GM23338 (cell line): ENCODE measurements around the gene HOXD1. TPM values are rescaled to one million over a fixed set of nuclear protein-coding genes. Genes with fewer than 3 reads are reported as not detected.

ENCODE experiments used
- ATAC-seq: fragments of 200-7000 bp; cut with Tn5 transposase; 3 replicates; pipeline ENCODE4 v1.9.1; 2020
- DNase-seq: peaks from one replicate; pipeline ENCODE4 v3.0.0-alpha.2; 2015; ENCODE audit warnings: low spot score
- H2AFZ ChIP-seq: fragments of 200-600 bp; sonication (generic); 2 replicates; pipeline ENCODE4 v1.8.0; 2016; ENCODE audit warnings: antibody characterized with exemption, mild to moderate bottlenecking, moderate library complexity
- H3F3A ChIP-seq: fragments of 200-600 bp; sonication (generic); replicated peaks from 2 replicates; pipeline ENCODE4 v1.8.0; 2017; ENCODE audit warnings: antibody characterized with exemption, mixed run types, low read depth
- H3K27ac ChIP-seq: fragments of 200-600 bp; sonication (generic); 2 replicates; pipeline ENCODE4 v1.6.1; 2016; ENCODE audit warnings: low read depth
- H3K27me3 ChIP-seq: fragments of 200-600 bp; sonication (generic); 2 replicates; pipeline ENCODE4 v1.8.0; 2016; ENCODE audit warnings: mild to moderate bottlenecking, mixed run types, moderate library complexity; ENCODE audit not compliant: insufficient read depth
- H3K36me3 ChIP-seq: fragments of 200-600 bp; sonication (generic); 2 replicates; pipeline ENCODE4 v1.8.0; 2016; ENCODE audit warnings: mild to moderate bottlenecking; ENCODE audit not compliant: insufficient read depth
- H3K4me1 ChIP-seq: fragments of 200-600 bp; sonication (generic); 2 replicates; pipeline ENCODE4 v1.8.0; 2016; ENCODE audit warnings: mild to moderate bottlenecking, moderate library complexity; ENCODE audit not compliant: insufficient read depth
- H3K4me2 ChIP-seq: fragments of 200-600 bp; sonication (generic); 2 replicates; pipeline ENCODE4 v1.7.1; 2017; ENCODE audit warnings: mixed run types
- H3K4me3 ChIP-seq: fragments of 200-600 bp; sonication (generic); 2 replicates; pipeline ENCODE4 v1.6.1; 2016; ENCODE audit warnings: mixed run types
- H3K79me2 ChIP-seq: fragments of 200-600 bp; sonication (generic); replicated peaks from 2 replicates; pipeline ENCODE4 v1.8.0; 2017; ENCODE audit warnings: mild to moderate bottlenecking; ENCODE audit not compliant: insufficient read depth
- H3K9me2 ChIP-seq: fragments of 200-600 bp; sonication (generic); 2 replicates; pipeline ENCODE4 v1.8.0; 2017; ENCODE audit not compliant: insufficient read depth
- H4K20me1 ChIP-seq: fragments of 200-600 bp; sonication (generic); replicated peaks from 2 replicates; pipeline ENCODE4 v1.8.0; 2017; ENCODE audit warnings: mild to moderate bottlenecking; ENCODE audit not compliant: insufficient read depth
- H3K27ac Mint-ChIP-seq: 2 replicates; pipeline ENCODE4 v1.8.0; 2020; ENCODE audit warnings: inconsistent platforms, mild to moderate bottlenecking, moderate library complexity, mixed read lengths
- H3K27me3 Mint-ChIP-seq: 3 replicates; pipeline ENCODE4 v1.8.0; 2022; ENCODE audit warnings: low read depth, mild to moderate bottlenecking, moderate library complexity, mixed read lengths, inconsistent platforms; ENCODE audit not compliant: insufficient read depth, poor library complexity
- H3K36me3 Mint-ChIP-seq: 3 replicates; pipeline ENCODE4 v1.8.0; 2021; ENCODE audit warnings: low read depth, mild to moderate bottlenecking, inconsistent platforms, moderate library complexity, mixed read lengths
- H3K4me1 Mint-ChIP-seq: 3 replicates; pipeline ENCODE4 v1.8.0; 2020; ENCODE audit warnings: mild to moderate bottlenecking, inconsistent platforms, mixed read lengths
- H3K4me3 Mint-ChIP-seq: 3 replicates; pipeline ENCODE4 v1.8.0; 2021; ENCODE audit warnings: moderate library complexity, mild to moderate bottlenecking, inconsistent platforms, mixed read lengths
- H3K9me3 Mint-ChIP-seq: 3 replicates; pipeline ENCODE4 v1.8.0; 2020; ENCODE audit warnings: moderate library complexity, mild to moderate bottlenecking, inconsistent platforms, mixed read lengths
- CREB1 ChIP-seq: fragments of 250-450 bp; sonication (Bioruptor Pico); IDR thresholded peaks from 2 replicates; pipeline ENCODE4 v1.5.0; 2020; ENCODE audit warnings: low read depth, mild to moderate bottlenecking, moderate library complexity
- ETS1 ChIP-seq: IDR thresholded peaks from 2 replicates; pipeline ENCODE4 v1.6.1; 2016; ENCODE audit warnings: antibody characterized with exemption
- EZH2 ChIP-seq: fragments of 200-600 bp; sonication (generic); IDR thresholded peaks from one replicate; pipeline ENCODE4 v1.8.0; 2017; ENCODE audit warnings: antibody characterized with exemption, mild to moderate bottlenecking, low read depth; ENCODE audit not compliant: unreplicated experiment
- EZH2phosphoT487 ChIP-seq: fragments of 200-600 bp; sonication (generic); IDR thresholded peaks from one replicate; pipeline ENCODE4 v1.8.1; 2018; ENCODE audit warnings: antibody characterized with exemption; ENCODE audit not compliant: unreplicated experiment
- JUNB ChIP-seq: IDR thresholded peaks from one replicate; pipeline ENCODE4 v1.6.1; 2016; ENCODE audit warnings: antibody characterized with exemption; ENCODE audit not compliant: unreplicated experiment
- NANOG ChIP-seq: IDR thresholded peaks from 2 replicates; pipeline ENCODE4 v1.6.1; 2016; ENCODE audit warnings: antibody characterized with exemption, borderline replicate concordance
- POLR2AphosphoS5 ChIP-seq: IDR thresholded peaks from 2 replicates; pipeline ENCODE4 v1.6.1; 2016; ENCODE audit warnings: antibody characterized with exemption, low read depth
- REST ChIP-seq: IDR thresholded peaks from one replicate; pipeline ENCODE4 v1.6.1; 2018; ENCODE audit warnings: antibody characterized with exemption; ENCODE audit not compliant: unreplicated experiment
- STAT1 ChIP-seq: IDR thresholded peaks from one replicate; pipeline ENCODE4 v1.6.1; 2016; ENCODE audit warnings: antibody characterized with exemption; ENCODE audit not compliant: unreplicated experiment
- ZNF114 ChIP-seq: fragments of 250-450 bp; sonication (Bioruptor Pico); IDR thresholded peaks from 2 replicates; pipeline ENCODE4 v1.5.0; 2020; ENCODE audit warnings: mild to moderate bottlenecking, moderate library complexity
- ZNF331 ChIP-seq: fragments of 250-450 bp; sonication (Bioruptor Pico); IDR thresholded peaks from 2 replicates; pipeline ENCODE4 v1.5.0; 2020; ENCODE audit warnings: low read depth, mild to moderate bottlenecking, moderate library complexity
- ZNF462 ChIP-seq: fragments of 250-450 bp; sonication (Bioruptor Pico); IDR thresholded peaks from 2 replicates; pipeline ENCODE4 v1.5.0; 2020; ENCODE audit warnings: mild to moderate bottlenecking, moderate library complexity
- polyA plus RNA-seq: library from polyadenylated mRNA; unstranded; fragments of >200 nt; fragmentation: Nextera tagmentation; extraction: Ambion mirVana; gene quantifications from 2 replicates; pipeline ENCODE4 v1.2.1, GENCODE V29; 2016
- total RNA-seq: library from RNA; depleted of rRNA; stranded (reverse); fragments of >200 nt; shearing (Covaris generic); gene quantifications from 2 replicates; pipeline ENCODE4 v1.2.3, GENCODE V29; 2014

HOXD1 gene
- total and polyA plus RNA-seq, 2 experiments from 2014 or later, result not detected

GRCh38 chr2:176234940-176235339, 46.5 kb downstream of the HOXD1 start:
- H3K36me3 ChIP-seq, result no peaks in the 10 kb centered on the region
- H3K9me3 Mint-ChIP-seq, result no peaks in the 10 kb centered on the region
- H3K4me1 Mint-ChIP-seq, result no peaks in the 10 kb centered on the region
- no peaks in the 10 kb centered on the region for H3K9me2 ChIP-seq
- no peaks in the 10 kb centered on the region for H3K36me3 Mint-ChIP-seq
- H3K27ac Mint-ChIP-seq, result no peak overlapping the region
- no peak overlapping the region for H3K4me2 ChIP-seq
- no peak overlapping the region for H3K4me3 Mint-ChIP-seq
- H3K4me1 ChIP-seq, result no peaks in the 10 kb centered on the region
- H4K20me1 ChIP-seq, result no peaks in the 10 kb centered on the region; the same call in none of the 2 replicates
- H3K79me2 ChIP-seq, result no peaks in the 10 kb centered on the region
- DNase-seq (no peak), ATAC-seq (no peak)
- no peaks in the 10 kb centered on the region for H3F3A ChIP-seq
- no peaks in the 10 kb centered on the region for H3K27me3 Mint-ChIP-seq
- no peak overlapping the region for H3K27ac ChIP-seq
- TF ChIP-seq NANOG (no peak), CREB1 (CRISPR knock-in tag) (no peak), ZNF331 (no peak), REST (no peak), POLR2AphosphoS5 (no peak), STAT1 (no peak), EZH2 (no peak), ZNF114 (CRISPR knock-in tag) (no peak)
- H2AFZ ChIP-seq, result no peak overlapping the region
- no peak overlapping the region for H3K4me3 ChIP-seq
- H3K27me3 ChIP-seq, result no peaks in the 10 kb centered on the region

GRCh38 chr2:176237456-176237855, 49.0 kb downstream of the HOXD1 start:
- H3K4me3 ChIP-seq, result no peak overlapping the region
- H3K36me3 ChIP-seq, result no peaks in the 10 kb centered on the region
- no peak for ATAC-seq
- TF ChIP-seq ZNF331, result no peak
- TF ChIP-seq ZNF462, result no peak
- no peak for TF ChIP-seq EZH2
- TF ChIP-seq ETS1, result no peak
- TF ChIP-seq JUNB, result no peak
- TF ChIP-seq NANOG, result no peak
- TF ChIP-seq ZNF114 (CRISPR knock-in tag), result no peak
- TF ChIP-seq EZH2phosphoT487, result no peak
- TF ChIP-seq CREB1 (CRISPR knock-in tag), result no peak
- TF ChIP-seq STAT1, result no peak

More at GRCh38 chr2:176237456-176237855, 49.0 kb downstream of the HOXD1 start:
- Mint-ChIP-seq H3K4me1 (no peaks in the 10 kb centered on the region), H3K27ac (no peak overlapping the region), H3K36me3 (no peaks in the 10 kb centered on the region), H3K4me3 (no peak overlapping the region), H3K9me3 (no peaks in the 10 kb centered on the region), H3K27me3 (no peaks in the 10 kb centered on the region)
- no peaks in the 10 kb centered on the region for H3K9me2 ChIP-seq
- DNase-seq, result no peak
- no peak overlapping the region for H3K4me2 ChIP-seq
- no peak overlapping the region for H3K27ac ChIP-seq
- H3K27me3 ChIP-seq, result no peaks in the 10 kb centered on the region
- H4K20me1 ChIP-seq, result no peaks in the 10 kb centered on the region; the same call in 1 of the 2 replicates
- no peaks in the 10 kb centered on the region for H3K4me1 ChIP-seq
- no peaks in the 10 kb centered on the region for H3K79me2 ChIP-seq
- no peaks in the 10 kb centered on the region for H3F3A ChIP-seq
- no peak overlapping the region for H2AFZ ChIP-seq
